Upper lobe of left lung (tissue), 6 donors: Measurements from ENCODE around the gene N4BP2L1. TPM values are rescaled to one million over a fixed set of nuclear protein-coding genes. Genes with fewer than 3 reads are reported as not detected.

Experiments
- ATAC-seq, 2 donors: fragments of 200-7000 bp; cut with Tn5 transposase; one replicate each; pipeline ENCODE4 v1.9.1; 2022; ENCODE audit warnings: mild to moderate bottlenecking in 2 of 2, moderate library complexity in 2 of 2; ENCODE audit not compliant: low FRiP score in 2 of 2
- DNase-seq, 2 donors: peaks; one replicate each; pipeline ENCODE4 v3.0.0-alpha.2; 2019 to 2020
- H3K27ac ChIP-seq, 4 donors: fragments of 200-600 bp; sonication (generic); one replicate each; pipeline ENCODE4 v1.5.1; 2016 to 2019
- H3K27me3 ChIP-seq, 4 donors: fragments of 200-600 bp; sonication (generic); one replicate each; pipeline ENCODE4 v1.5.1; 2017 to 2019
- H3K36me3 ChIP-seq, 4 donors: fragments of 200-600 bp; sonication (generic); one replicate each; pipeline ENCODE4 v1.5.1; 2016 to 2019
- H3K4me1 ChIP-seq, 4 donors: fragments of 200-600 bp; sonication (generic); one replicate each; pipeline ENCODE4 v1.5.1; 2018 to 2019
- H3K4me3 ChIP-seq, 4 donors: fragments of 200-600 bp; sonication (generic); one replicate each; pipeline ENCODE4 v1.5.1; 2017 to 2019; ENCODE audit warnings: mild to moderate bottlenecking in 2 of 4, moderate library complexity in 1 of 4
- H3K9me3 ChIP-seq, 4 donors: fragments of 200-600 bp; sonication (generic); one replicate each; pipeline ENCODE4 v1.5.1; 2018 to 2019
- EP300 ChIP-seq, 4 donors: sonication (generic); formaldehyde crosslinking; IDR thresholded peaks; one replicate each; pipeline ENCODE4 v1.5.1; 2017; ENCODE audit warnings: antibody characterized with exemption in 4 of 4, control low read depth in 2 of 4
- POLR2A ChIP-seq, 4 donors: fragments of 450-650 bp; IDR thresholded peaks; one replicate each; pipeline ENCODE4 v1.5.1; 2016 to 2017; ENCODE audit warnings: antibody characterized with exemption in 4 of 4, mild to moderate bottlenecking in 2 of 4
- POLR2AphosphoS5 ChIP-seq, 2 donors: sonication (generic); formaldehyde crosslinking; IDR thresholded peaks; one replicate each; pipeline ENCODE4 v1.5.1; 2017; ENCODE audit warnings: antibody characterized with exemption in 2 of 2
- WGBS, 2 donors: methylation state at CpG; one replicate each; pipeline ENCODE4 v1.1.5; 2017 to 2018; 5-methylcytosine and 5-hydroxymethylcytosine counted together
- total RNA-seq, 6 donors: library from RNA; depleted of rRNA in 4 of 6; stranded (reverse); fragments of >200 nt in 4 of 6; gene quantifications; one replicate each; pipeline versions ENCODE4 v1.1.0 to v1.2.1, GENCODE V29; 2016 to 2021
- TF ChIP-seq, protein P1 (sequence below), 6 experiments: fragments of 450-650 bp in 4 of 6; fragments of 200-600 bp in 2 of 6; sonication (generic) in 2 of 6; IDR thresholded peaks; one replicate each; pipeline ENCODE4 v1.5.1; 2016 to 2019; ENCODE audit warnings: antibody characterized with exemption in 6 of 6
- donor health status: DM: no; HTN: no; CAD: no; lungs with moderate emphysema.
- donor health status: DM: no; HTN: yes; CAD: no; lungs with severe emphysema.

Gene N4BP2L1
- total RNA-seq, 6 donors from 2014 or later, result 15.0 to 46.3 (median 25.2) TPM

DNA sequence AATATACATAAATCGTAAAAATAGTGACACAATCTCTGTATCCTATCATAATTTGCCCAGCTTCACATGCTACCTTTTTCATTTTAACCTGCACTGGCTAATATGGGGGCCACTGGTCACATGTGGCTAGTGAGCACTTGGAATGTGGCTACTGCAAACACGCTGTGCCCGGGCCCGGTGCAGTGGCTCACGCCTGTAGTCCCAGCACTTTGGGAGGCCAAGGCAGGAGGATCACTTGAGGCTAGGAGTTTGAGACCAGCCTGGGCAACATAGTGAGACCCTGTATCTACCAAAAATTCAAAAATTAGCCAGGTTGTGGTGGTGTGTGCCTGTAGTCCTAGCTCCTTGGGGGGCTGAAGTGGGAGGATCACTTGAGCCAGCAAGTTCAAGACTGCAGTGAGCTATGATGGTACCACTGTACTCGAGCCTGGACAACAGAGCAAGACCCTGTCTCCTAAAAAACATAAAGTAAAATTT lies 1.5 kb upstream of the N4BP2L1 start:
- WGBS, 2 donors, result 95 to 97% methylated on average over 6 of the region's 6 CpGs
- Histone ChIP-seq H3K27me3 (no peaks in the 10 kb centered on the region), H3K27ac (peak overlapping the region; percentile 89 to 96 (median 95)), H3K36me3 (no peaks in the 10 kb centered on the region), H3K4me1 (peaks cover 20 to 42% (median 30%) of the 10 kb centered on the region in 4 donors), H3K9me3 (no peaks in the 10 kb centered on the region), H3K4me3 (no peak overlapping the region)
- DNase-seq, result peak in 1 of 2 donors; percentile 52
- no peak for ATAC-seq
- TF ChIP-seq EP300 (IDR thresholded peaks at IDR 0.05) (no peak), POLR2A (IDR thresholded peaks at IDR 0.05) (no peak), POLR2AphosphoS5 (IDR thresholded peaks at IDR 0.05) (no peak)
- TF ChIP-seq, protein P1, sequence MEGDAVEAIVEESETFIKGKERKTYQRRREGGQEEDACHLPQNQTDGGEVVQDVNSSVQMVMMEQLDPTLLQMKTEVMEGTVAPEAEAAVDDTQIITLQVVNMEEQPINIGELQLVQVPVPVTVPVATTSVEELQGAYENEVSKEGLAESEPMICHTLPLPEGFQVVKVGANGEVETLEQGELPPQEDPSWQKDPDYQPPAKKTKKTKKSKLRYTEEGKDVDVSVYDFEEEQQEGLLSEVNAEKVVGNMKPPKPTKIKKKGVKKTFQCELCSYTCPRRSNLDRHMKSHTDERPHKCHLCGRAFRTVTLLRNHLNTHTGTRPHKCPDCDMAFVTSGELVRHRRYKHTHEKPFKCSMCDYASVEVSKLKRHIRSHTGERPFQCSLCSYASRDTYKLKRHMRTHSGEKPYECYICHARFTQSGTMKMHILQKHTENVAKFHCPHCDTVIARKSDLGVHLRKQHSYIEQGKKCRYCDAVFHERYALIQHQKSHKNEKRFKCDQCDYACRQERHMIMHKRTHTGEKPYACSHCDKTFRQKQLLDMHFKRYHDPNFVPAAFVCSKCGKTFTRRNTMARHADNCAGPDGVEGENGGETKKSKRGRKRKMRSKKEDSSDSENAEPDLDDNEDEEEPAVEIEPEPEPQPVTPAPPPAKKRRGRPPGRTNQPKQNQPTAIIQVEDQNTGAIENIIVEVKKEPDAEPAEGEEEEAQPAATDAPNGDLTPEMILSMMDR (IDR thresholded peaks at IDR 0.05), result no peak

DNA sequence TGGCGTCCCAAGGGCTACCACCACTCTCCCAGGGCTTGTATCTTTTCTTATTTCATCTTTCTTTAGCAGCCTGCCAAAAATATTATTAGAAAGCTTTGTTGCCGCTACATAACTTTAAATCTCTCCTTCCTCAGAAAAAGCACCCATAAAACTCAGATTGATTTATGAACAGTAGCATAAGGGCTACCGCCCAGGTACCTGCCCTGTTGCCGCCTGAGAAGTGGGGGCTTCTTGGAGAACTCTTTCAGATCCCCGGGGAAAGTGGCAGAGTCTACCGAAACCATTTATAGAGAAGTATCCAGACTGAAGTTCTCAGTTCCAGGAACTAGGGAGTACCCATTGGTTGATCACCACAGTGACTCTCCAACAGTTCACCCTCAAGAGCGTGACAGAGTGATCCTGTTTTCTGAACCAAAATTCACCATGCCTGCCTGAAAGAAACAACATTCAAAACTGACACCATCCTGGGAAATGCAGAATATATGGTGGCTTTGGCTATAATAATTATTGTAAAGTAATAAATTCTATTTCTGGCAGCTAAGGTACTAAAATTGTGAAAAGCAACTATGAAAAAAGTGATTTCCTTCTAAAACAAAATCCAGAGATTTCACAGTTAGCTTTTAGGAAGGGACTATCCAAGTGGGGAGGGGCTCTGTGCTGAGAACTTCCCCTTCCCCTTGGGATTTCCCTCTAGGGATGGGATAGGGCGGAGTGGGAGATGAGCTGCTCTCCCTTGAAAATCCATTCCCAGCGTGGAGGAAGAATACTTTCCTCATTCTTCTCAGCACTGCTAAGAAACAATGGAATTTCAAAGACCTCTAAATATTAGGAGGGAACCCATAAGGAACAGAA lies 877 bp upstream of the N4BP2L1 start:
- DNase-seq, result no peak
- WGBS, 2 donors, result 40 to 44% methylated on average over 9 of the region's 9 CpGs

DNA sequence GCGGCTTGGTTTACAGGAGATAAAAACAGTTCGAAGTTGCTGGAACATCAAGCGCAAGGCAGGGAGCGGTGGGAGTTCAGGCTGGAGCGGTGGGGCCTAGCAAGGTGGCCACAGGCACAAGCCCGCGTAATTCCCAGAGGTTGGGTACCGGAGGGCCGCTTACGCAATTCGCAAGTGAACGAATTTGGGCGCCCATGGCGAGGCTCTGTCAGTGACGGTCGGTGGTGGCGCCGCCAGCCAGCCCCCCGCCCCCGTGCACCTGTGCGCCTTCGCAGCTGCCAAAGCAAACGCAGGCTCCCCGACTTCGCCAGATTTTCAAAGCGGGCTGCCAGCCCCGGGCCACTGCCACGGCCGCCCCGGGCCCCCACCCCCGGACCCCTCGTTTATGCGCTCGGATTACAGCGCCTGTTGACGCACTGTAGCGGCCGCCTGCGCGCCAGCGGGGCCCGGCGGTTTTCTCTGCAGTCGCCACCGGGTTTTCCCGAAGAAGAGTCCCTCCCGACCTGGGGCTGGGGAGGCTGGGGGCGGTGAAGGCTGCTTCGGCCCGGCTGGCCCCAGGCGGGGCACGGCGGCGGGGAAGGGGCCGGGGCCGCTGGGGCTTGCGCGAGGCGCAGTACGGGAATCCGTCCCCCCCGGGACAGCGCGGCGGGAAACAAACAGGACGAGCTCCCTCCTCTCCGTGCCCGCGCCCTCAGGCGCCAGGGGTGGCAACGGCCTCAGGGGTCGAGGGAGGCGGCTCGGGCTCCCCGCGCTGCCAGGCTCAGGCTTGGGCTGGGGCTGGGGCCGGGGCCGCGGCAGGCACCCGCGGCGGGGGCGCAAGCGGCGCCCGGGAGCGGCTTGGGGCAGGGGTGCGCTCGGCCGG lies 709 bp downstream of the N4BP2L1 start:
- WGBS, 2 donors, result 0 to 2% methylated on average over 19 to 34 of the region's 90 CpGs
- Histone ChIP-seq H3K4me1 (peaks cover 20 to 42% (median 30%) of the 10 kb centered on the region in 4 donors), H3K9me3 (no peaks in the 10 kb centered on the region), H3K4me3 (peak overlapping the region; percentile 62 to 89 (median 88)), H3K27ac (peak overlapping the region; percentile 89 to 96 (median 95)), H3K27me3 (no peaks in the 10 kb centered on the region), H3K36me3 (no peaks in the 10 kb centered on the region)
- TF ChIP-seq POLR2AphosphoS5 (IDR thresholded peaks at IDR 0.05) (peak; percentile 4 to 10), POLR2A (IDR thresholded peaks at IDR 0.05) (no peak)
- DNase-seq, result peak; percentile 69 to 92
- peak; percentile 28 to 48 for ATAC-seq

More for the DNA sequence above, 877 bp upstream of the N4BP2L1 start:
- TF ChIP-seq POLR2A (IDR thresholded peaks at IDR 0.05), result no peak
- no peak for TF ChIP-seq EP300 (IDR thresholded peaks at IDR 0.05)
- TF ChIP-seq, protein P1 (IDR thresholded peaks at IDR 0.05), result no peak
- TF ChIP-seq POLR2AphosphoS5 (IDR thresholded peaks at IDR 0.05), result no peak
- H3K9me3 ChIP-seq, result no peaks in the 10 kb centered on the region
- H3K36me3 ChIP-seq, result no peaks in the 10 kb centered on the region
- peak overlapping the region; percentile 89 to 96 (median 95) for H3K27ac ChIP-seq
- peak; percentile 56 to 68 for ATAC-seq
- H3K4me3 ChIP-seq, result peak overlapping the region; percentile 62 to 89 (median 88)
- H3K4me1 ChIP-seq, result peaks cover 20 to 42% (median 30%) of the 10 kb centered on the region in 4 donors
- no peaks in the 10 kb centered on the region for H3K27me3 ChIP-seq

DNA sequence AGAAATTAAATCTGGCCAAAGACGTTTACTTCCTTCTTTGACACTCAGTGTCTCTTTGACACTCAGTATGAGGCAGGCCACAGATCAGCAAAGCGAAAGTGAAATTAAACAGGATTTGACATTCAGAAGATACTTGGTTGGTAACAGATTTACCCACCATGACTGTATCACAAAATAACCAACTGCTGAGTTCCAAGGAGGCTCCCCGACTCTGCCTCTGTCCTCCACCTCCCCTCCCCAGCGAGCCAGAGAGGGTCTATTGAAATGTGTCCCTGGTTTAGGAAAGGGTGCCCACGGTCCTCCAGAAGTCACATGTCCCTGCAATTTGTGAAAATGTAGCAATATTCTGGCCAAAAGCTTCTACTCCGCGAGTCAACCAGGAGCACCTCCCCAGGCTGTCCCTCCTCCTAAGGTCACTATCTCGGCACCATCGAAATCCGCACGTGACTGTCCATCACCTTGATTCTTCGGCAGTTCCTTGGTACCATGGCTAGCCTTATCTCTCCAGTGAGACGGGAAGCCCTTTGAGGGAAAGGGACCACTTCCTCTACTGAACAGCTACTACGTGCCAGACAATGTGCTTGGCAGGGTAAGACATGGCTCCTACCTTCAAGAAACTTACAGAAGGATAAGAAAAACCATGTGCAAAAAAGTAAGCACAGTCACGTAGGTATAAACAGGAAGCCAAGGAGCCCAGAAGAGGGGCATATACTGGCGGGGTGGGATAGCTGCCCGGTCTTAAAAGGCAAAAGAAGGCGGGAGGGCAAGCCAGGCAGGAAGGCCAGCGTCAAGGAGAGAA lies 1.5 kb downstream of the N4BP2L1 start:
- Histone ChIP-seq H3K4me1 (peaks cover 20 to 42% (median 30%) of the 10 kb centered on the region in 4 donors), H3K27me3 (no peaks in the 10 kb centered on the region), H3K9me3 (no peaks in the 10 kb centered on the region), H3K27ac (peak overlapping the region; percentile 89 to 96 (median 95)), H3K4me3 (peak overlapping the region; percentile 62 to 89 (median 88)), H3K36me3 (no peaks in the 10 kb centered on the region)
- TF ChIP-seq POLR2A (IDR thresholded peaks at IDR 0.05) (peak in 1 of 4 donors; percentile 16), EP300 (IDR thresholded peaks at IDR 0.05) (no peak), POLR2AphosphoS5 (IDR thresholded peaks at IDR 0.05) (peak; percentile 21 to 34)
- ATAC-seq (peak; percentile 43 to 56), DNase-seq (no peak)
- 31 to 34% methylated on average over 19 of the region's 19 CpGs for WGBS, 2 donors

DNA sequence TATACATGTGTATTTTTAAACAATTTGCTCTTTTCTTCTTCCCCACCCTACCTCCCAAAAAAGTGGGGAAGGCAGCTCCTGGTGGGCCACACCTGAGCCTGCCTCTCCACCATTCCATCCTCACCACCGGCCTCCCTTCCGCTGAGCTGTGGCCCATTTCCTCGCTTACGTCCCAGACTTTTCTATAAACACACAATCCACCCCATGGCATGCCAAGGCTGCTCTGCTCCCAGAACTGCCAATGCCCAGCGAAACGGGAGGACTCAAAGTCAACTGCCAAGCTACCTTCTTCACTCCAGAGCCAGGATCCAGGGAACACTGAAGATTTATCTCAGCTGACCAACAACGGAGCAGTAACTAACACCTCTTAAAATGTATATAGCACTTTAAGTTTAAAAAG lies 2.8 kb downstream of the N4BP2L1 start:
- no peaks in the 10 kb centered on the region for H3K27me3 ChIP-seq
- H3K9me3 ChIP-seq, result peaks cover 0 to under 1% (median 0%) of the 10 kb centered on the region in 4 donors
- DNase-seq (no peak), ATAC-seq (no peak)
- peaks cover 20 to 40% (median 29%) of the 10 kb centered on the region in 4 donors for H3K4me1 ChIP-seq
- peak overlapping the region in 2 of 4 donors; percentile 20 to 96 for H3K27ac ChIP-seq
- TF ChIP-seq POLR2A (IDR thresholded peaks at IDR 0.05) (no peak), POLR2AphosphoS5 (IDR thresholded peaks at IDR 0.05) (no peak), EP300 (IDR thresholded peaks at IDR 0.05) (no peak)
- TF ChIP-seq, protein P1 (IDR thresholded peaks at IDR 0.05), result no peak
- peaks cover 0 to 2% (median 0%) of the 10 kb centered on the region in 4 donors for H3K36me3 ChIP-seq
- no peak overlapping the region for H3K4me3 ChIP-seq
- WGBS, 2 donors, result 76 to 86% methylated on average over 7 of the region's 7 CpGs
